ENCODE data around the gene KCNQ5.
A peak's percentile ranks its signal among the peaks of the same experiment; 100 is the strongest.

The KCNQ5 gene

DNA sequence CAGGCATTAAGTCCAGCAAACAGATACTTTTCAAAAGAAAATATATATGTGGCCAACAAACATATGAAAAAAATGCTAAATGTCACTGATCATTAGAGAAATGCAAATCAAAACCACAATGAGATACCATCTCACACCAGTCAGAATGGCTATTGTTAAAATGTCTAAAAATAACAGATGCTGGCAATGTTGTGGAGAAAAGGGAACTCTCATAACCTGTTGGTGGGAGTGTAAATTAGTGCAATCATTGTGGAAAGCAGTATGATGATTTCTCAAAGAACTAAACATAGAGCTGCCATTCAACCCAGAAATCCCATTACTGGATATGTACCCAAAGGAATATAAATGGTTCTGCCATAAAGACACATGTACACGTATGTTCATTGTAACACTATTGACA is 20.6 kb downstream of the KCNQ5 start:
- Histone ChIP-seq H3K9me2 (ENCODE audit: low read depth, low read length) (no peaks in the 10 kb centered on the region), H2AFZ (ENCODE audit: low read length) (no peak overlapping the region), H3K9ac (ENCODE audit: low read length) (no peak overlapping the region), H3K27me3 (ENCODE audit: insufficient read depth, low read length) (no peaks in the 10 kb centered on the region), H3K4me1 (ENCODE audit: insufficient read depth, low read length, severe bottlenecking) (peaks cover 50% of the 10 kb centered on the region), H3K4me2 (ENCODE audit: low read length) (no peak overlapping the region), H4K20me1 (ENCODE audit: insufficient read depth, low read length) (no peaks in the 10 kb centered on the region), H3K36me3 (ENCODE audit: insufficient read depth, low read length) (no peaks in the 10 kb centered on the region), H3F3A (ENCODE audit: insufficient read depth, low read length) (no peaks in the 10 kb centered on the region), H3K9me3 (ENCODE audit: low read length) (no peaks in the 10 kb centered on the region), H3K27ac (ENCODE audit: low read depth, low read length, poor library complexity, severe bottlenecking) (no peak overlapping the region), H3K4me3 (ENCODE audit: low read depth, low read length, poor library complexity, severe bottlenecking) (no peak overlapping the region), H3K79me2 (ENCODE audit: insufficient read depth, low read length) (peaks cover 87% of the 10 kb centered on the region)
- TF ChIP-seq, protein P1, sequence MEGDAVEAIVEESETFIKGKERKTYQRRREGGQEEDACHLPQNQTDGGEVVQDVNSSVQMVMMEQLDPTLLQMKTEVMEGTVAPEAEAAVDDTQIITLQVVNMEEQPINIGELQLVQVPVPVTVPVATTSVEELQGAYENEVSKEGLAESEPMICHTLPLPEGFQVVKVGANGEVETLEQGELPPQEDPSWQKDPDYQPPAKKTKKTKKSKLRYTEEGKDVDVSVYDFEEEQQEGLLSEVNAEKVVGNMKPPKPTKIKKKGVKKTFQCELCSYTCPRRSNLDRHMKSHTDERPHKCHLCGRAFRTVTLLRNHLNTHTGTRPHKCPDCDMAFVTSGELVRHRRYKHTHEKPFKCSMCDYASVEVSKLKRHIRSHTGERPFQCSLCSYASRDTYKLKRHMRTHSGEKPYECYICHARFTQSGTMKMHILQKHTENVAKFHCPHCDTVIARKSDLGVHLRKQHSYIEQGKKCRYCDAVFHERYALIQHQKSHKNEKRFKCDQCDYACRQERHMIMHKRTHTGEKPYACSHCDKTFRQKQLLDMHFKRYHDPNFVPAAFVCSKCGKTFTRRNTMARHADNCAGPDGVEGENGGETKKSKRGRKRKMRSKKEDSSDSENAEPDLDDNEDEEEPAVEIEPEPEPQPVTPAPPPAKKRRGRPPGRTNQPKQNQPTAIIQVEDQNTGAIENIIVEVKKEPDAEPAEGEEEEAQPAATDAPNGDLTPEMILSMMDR (IDR thresholded peaks at IDR 0.05; ENCODE audit: low read length): no peak
- TF ChIP-seq EZH2 (IDR thresholded peaks at IDR 0.05; ENCODE audit: borderline replicate concordance, low read length): no peak

- H3K36me3 ChIP-seq (ENCODE audit: insufficient read depth, low read length): no peaks in the 10 kb centered on the region
- H3F3A ChIP-seq (ENCODE audit: insufficient read depth, low read length): no peaks in the 10 kb centered on the region
- H3K4me1 ChIP-seq (ENCODE audit: insufficient read depth, low read length, severe bottlenecking): peaks cover 50% of the 10 kb centered on the region
- no peak overlapping the region for H3K27ac ChIP-seq (ENCODE audit: low read depth, low read length, poor library complexity, severe bottlenecking)
- no peak overlapping the region for H3K4me2 ChIP-seq (ENCODE audit: low read length)
- H3K9me2 ChIP-seq (ENCODE audit: low read depth, low read length): no peaks in the 10 kb centered on the region
- no peak overlapping the region for H3K4me3 ChIP-seq (ENCODE audit: low read depth, low read length, poor library complexity, severe bottlenecking)
- no peak overlapping the region for H3K9ac ChIP-seq (ENCODE audit: low read length)
- no peaks in the 10 kb centered on the region for H3K27me3 ChIP-seq (ENCODE audit: insufficient read depth, low read length)
- H2AFZ ChIP-seq (ENCODE audit: low read length): no peak overlapping the region
- no peaks in the 10 kb centered on the region for H4K20me1 ChIP-seq (ENCODE audit: insufficient read depth, low read length)
- TF ChIP-seq, protein P1 (IDR thresholded peaks at IDR 0.05; ENCODE audit: low read length): peak; percentile 23; the same call in 1 of the 2 replicates
- TF ChIP-seq EZH2 (IDR thresholded peaks at IDR 0.05; ENCODE audit: borderline replicate concordance, low read length): no peak
- H3K79me2 ChIP-seq (ENCODE audit: insufficient read depth, low read length): peaks cover 79% of the 10 kb centered on the region
- no peaks in the 10 kb centered on the region for H3K9me3 ChIP-seq (ENCODE audit: low read length)
Measured at GRCh38 chr6:72643214-72643613, 21.4 kb downstream of the KCNQ5 start.

- no peaks in the 10 kb centered on the region for H3K36me3 ChIP-seq (ENCODE audit: insufficient read depth, low read length)
- no peaks in the 10 kb centered on the region for H3K9me3 ChIP-seq (ENCODE audit: low read length)
- no peak overlapping the region for H3K4me3 ChIP-seq (ENCODE audit: low read depth, low read length, poor library complexity, severe bottlenecking)
- H3K27ac ChIP-seq (ENCODE audit: low read depth, low read length, poor library complexity, severe bottlenecking): no peak overlapping the region
- no peaks in the 10 kb centered on the region for H3F3A ChIP-seq (ENCODE audit: insufficient read depth, low read length)
- no peak for TF ChIP-seq EZH2 (IDR thresholded peaks at IDR 0.05; ENCODE audit: borderline replicate concordance, low read length)
- TF ChIP-seq, protein P1 (IDR thresholded peaks at IDR 0.05; ENCODE audit: low read length): no peak
- peaks cover 56% of the 10 kb centered on the region for H3K4me1 ChIP-seq (ENCODE audit: insufficient read depth, low read length, severe bottlenecking)
- no peaks in the 10 kb centered on the region for H4K20me1 ChIP-seq (ENCODE audit: insufficient read depth, low read length)
- H3K27me3 ChIP-seq (ENCODE audit: insufficient read depth, low read length): no peaks in the 10 kb centered on the region
- H3K9me2 ChIP-seq (ENCODE audit: low read depth, low read length): no peaks in the 10 kb centered on the region
- no peak overlapping the region for H3K4me2 ChIP-seq (ENCODE audit: low read length)
- H2AFZ ChIP-seq (ENCODE audit: low read length): no peak overlapping the region
- peaks cover 69% of the 10 kb centered on the region for H3K79me2 ChIP-seq (ENCODE audit: insufficient read depth, low read length)
- no peak overlapping the region for H3K9ac ChIP-seq (ENCODE audit: low read length)
Measured at GRCh38 chr6:72646604-72647485, 25.0 kb downstream of the KCNQ5 start.
